Bronchial epithelial cell (primary cell): Measurements from ENCODE around the gene SLC39A12. TPM values are rescaled to one million over a fixed set of nuclear protein-coding genes. Genes with fewer than 3 reads are reported as not detected.

Experiments used
- DNase-seq: peaks from one replicate; pipeline ENCODE4 v3.0.0-alpha.2; 2010; ENCODE audit warnings: low read depth
- FAIRE-seq: peaks from 2 replicates; lab custom pipeline; 2011; peaks lifted over from hg19 to GRCh38; lab: Jason Lieb, UNC
- H3K27me3 ChIP-seq: 2 replicates; pipeline ENCODE4 v1.5.1; 2011; ENCODE audit warnings: low read length; ENCODE audit not compliant: control insufficient read depth, insufficient read depth
- H3K36me3 ChIP-seq: 2 replicates; pipeline ENCODE4 v1.5.1; 2011; ENCODE audit warnings: low read length; ENCODE audit not compliant: control insufficient read depth, insufficient read depth
- H3K4me3 ChIP-seq: 2 replicates; pipeline ENCODE4 v1.5.1; 2011; ENCODE audit warnings: mild to moderate bottlenecking, low read depth, low read length, control low read depth
- CTCF ChIP-seq: IDR thresholded peaks from 2 replicates; pipeline ENCODE4 v1.5.1; 2011; ENCODE audit warnings: mild to moderate bottlenecking, moderate library complexity, low read length, control low read depth, inconsistent platforms; ENCODE audit not compliant: insufficient read depth, severe bottlenecking
- total RNA-seq: library from RNA; depleted of rRNA; stranded (reverse); fragments of >200 nt; gene quantifications from 2 replicates; pipeline ENCODE4 v1.2.1, GENCODE V29; 2014

The SLC39A12 gene
- total RNA-seq, 1 donor from 2014 or later: not detected

GRCh38 chr10:18005445-18005780, 53.7 kb downstream of the SLC39A12 start:
- DNase-seq (no peak), FAIRE-seq (no peak)
- Histone ChIP-seq H3K36me3 (no peaks in the 10 kb centered on the region), H3K4me3 (no peak overlapping the region), H3K27me3 (no peaks in the 10 kb centered on the region)
- no peak for TF ChIP-seq CTCF

GRCh38 chr10:18005781-18006456, 54.2 kb downstream of the SLC39A12 start:
- DNase-seq (no peak), FAIRE-seq (no peak)
- Histone ChIP-seq H3K36me3 (no peaks in the 10 kb centered on the region), H3K4me3 (no peak overlapping the region), H3K27me3 (no peaks in the 10 kb centered on the region)
- no peak for TF ChIP-seq CTCF

GRCh38 chr10:18008986-18009385, 57.3 kb downstream of the SLC39A12 start:
- no peak for TF ChIP-seq CTCF
- DNase-seq (no peak), FAIRE-seq (no peak)
- no peaks in the 10 kb centered on the region for H3K36me3 ChIP-seq
- H3K27me3 ChIP-seq: no peaks in the 10 kb centered on the region
- no peak overlapping the region for H3K4me3 ChIP-seq

GRCh38 chr10:18010050-18010449, 58.3 kb downstream of the SLC39A12 start:
- peak; percentile 37 for DNase-seq
- no peak for FAIRE-seq
- Histone ChIP-seq H3K4me3 (no peak overlapping the region), H3K27me3 (no peaks in the 10 kb centered on the region), H3K36me3 (no peaks in the 10 kb centered on the region)
- TF ChIP-seq CTCF: no peak

- DNase-seq: peak; percentile 53
- no peak for FAIRE-seq
- no peaks in the 10 kb centered on the region for H3K27me3 ChIP-seq
Measured at GRCh38 chr10:18020523-18020922, 68.8 kb downstream of the SLC39A12 start.

More at GRCh38 chr10:18020523-18020922, 68.8 kb downstream of the SLC39A12 start:
- Histone ChIP-seq H3K36me3 (no peaks in the 10 kb centered on the region), H3K4me3 (no peak overlapping the region)
- TF ChIP-seq CTCF: no peak
